ENCODE data around the gene CATSPERD. TPM values are rescaled to one million over a fixed set of nuclear protein-coding genes. Genes with fewer than 3 reads are reported as not detected.
"Not testable (repeated sequence)": the region's sequence is repeated elsewhere in the genome, so short reads cannot be mapped to it uniquely, and the experiment has no call there.

Gene CATSPERD
- total RNA-seq, 6 experiments from 2014 or later, result not detected

DNA sequence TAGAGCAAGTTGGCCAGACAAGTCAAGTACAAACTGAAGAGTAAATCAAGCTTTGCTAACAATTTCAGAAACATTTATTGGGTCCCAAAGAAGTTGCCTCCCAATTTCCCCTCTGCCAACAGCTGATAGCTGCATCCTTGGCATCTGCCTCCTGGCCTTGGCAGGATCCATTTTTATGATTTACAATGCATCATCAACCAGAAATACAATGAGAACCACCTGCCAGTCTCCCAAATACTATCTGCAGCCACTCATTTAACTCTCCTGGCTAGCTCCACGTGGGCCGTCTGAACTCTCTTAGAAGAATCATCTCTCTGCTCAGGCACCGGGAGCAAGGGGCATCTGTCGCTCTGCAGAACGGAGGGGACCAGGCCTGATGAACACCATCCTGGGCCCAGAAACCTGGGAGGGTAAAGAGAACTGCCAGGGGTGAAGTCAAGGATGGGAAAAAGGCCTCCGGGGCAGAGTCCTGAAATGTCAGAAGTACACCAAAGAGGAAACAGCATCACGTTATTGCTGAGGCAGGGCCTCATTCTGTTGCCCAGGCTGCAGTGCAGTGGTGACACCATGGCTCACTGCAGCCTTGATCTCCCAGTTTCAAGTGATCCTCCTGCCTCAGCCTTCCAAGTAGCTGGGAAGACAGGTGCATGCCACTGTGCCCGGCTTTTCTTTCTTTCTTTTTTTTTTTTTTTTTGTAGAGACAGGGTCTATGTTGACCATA is 3.1 kb upstream of the CATSPERD start:
- no peaks in the 10 kb centered on the region for H3K9me3 Mint-ChIP-seq
- peaks cover 4% of the 10 kb centered on the region for H3K27me3 Mint-ChIP-seq (ENCODE audit: insufficient read depth)
- TF ChIP-seq, protein P1, sequence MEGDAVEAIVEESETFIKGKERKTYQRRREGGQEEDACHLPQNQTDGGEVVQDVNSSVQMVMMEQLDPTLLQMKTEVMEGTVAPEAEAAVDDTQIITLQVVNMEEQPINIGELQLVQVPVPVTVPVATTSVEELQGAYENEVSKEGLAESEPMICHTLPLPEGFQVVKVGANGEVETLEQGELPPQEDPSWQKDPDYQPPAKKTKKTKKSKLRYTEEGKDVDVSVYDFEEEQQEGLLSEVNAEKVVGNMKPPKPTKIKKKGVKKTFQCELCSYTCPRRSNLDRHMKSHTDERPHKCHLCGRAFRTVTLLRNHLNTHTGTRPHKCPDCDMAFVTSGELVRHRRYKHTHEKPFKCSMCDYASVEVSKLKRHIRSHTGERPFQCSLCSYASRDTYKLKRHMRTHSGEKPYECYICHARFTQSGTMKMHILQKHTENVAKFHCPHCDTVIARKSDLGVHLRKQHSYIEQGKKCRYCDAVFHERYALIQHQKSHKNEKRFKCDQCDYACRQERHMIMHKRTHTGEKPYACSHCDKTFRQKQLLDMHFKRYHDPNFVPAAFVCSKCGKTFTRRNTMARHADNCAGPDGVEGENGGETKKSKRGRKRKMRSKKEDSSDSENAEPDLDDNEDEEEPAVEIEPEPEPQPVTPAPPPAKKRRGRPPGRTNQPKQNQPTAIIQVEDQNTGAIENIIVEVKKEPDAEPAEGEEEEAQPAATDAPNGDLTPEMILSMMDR (IDR thresholded peaks at IDR 0.05), result no peak
- H3K4me3 Mint-ChIP-seq, result peak overlapping the region; percentile 97
- DNase-seq, result no peak
- H3K36me3 Mint-ChIP-seq (ENCODE audit: low read depth), result peaks cover 12% of the 10 kb centered on the region; the same call in 1 of the 2 replicates
- peaks cover 27% of the 10 kb centered on the region for H3K4me1 Mint-ChIP-seq (ENCODE audit: low read depth)
- H3K27ac Mint-ChIP-seq, result peak overlapping the region; percentile 99

DNA sequence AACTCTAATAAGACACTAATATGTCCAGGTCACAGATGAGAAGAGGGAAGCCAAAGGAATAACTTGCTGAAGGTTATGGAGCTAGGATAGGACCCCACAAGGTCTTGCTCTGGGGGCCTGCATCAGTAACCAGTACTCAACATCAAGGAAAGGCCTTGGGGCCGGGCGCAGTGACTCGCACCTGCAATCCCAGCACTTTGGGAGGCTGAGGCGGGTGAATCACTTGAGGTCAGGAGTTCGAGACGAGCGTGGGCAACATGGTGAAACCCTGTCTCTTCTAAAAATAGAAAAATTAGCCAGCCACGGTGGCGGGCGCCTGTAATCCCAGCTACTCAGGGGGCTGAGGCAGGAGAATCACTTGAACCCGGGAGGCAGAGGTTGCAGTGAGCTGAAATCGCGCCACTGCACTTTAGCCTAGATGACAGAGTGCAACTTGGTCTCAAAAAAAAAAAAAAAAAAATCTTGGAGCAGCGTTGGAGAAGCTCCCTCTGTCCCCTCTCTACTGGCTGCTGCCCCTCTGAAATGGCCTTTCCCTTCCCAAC is 2.3 kb upstream of the CATSPERD start:
- TF ChIP-seq, protein P1 (IDR thresholded peaks at IDR 0.05), result no peak

DNA sequence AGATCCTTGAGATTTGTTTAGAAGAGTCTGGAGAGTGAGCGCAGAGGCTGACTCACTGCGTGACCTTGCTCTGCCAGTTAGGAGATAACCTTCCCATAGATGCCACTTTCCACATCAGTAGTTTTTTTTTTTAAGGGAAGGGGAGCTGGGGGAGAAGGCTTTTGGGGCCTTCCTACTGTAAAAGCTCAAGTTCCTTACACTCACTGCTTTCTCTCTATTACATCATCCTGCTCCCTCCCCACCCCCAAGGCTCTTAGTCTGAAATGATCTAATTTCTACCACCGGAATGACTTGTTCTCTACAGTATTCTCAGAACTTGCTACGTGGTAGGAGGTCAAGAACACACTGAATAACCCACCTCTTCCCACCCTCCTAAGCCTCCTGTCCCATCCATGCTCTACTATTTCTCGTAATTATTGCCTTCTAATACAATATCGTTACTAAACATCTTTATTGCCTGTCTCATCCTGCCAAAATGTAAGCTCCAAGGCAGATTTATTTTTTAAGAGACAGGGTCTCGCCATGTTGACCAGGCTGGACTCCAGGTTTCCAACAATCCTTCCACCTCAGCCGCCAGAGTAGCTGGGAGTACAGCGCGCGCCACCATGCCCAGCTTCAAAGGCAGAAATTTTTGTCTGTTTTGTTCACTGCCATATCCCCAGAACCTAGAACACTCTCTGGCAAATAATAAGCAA is 1.7 kb upstream of the CATSPERD start:
- H3K9me3 Mint-ChIP-seq, result no peaks in the 10 kb centered on the region
- TF ChIP-seq, protein P1 (IDR thresholded peaks at IDR 0.05), result no peak

More for the DNA sequence above, 2.3 kb upstream of the CATSPERD start:
- Mint-ChIP-seq H3K36me3 (ENCODE audit: low read depth) (peaks cover 12% of the 10 kb centered on the region; the same call in 1 of the 2 replicates), H3K27me3 (ENCODE audit: insufficient read depth) (peaks cover 3% of the 10 kb centered on the region), H3K9me3 (no peaks in the 10 kb centered on the region), H3K4me1 (ENCODE audit: low read depth) (peaks cover 27% of the 10 kb centered on the region), H3K27ac (peak overlapping the region; percentile 99), H3K4me3 (peak overlapping the region; percentile 97)
- DNase-seq, result peak; percentile 50

DNA sequence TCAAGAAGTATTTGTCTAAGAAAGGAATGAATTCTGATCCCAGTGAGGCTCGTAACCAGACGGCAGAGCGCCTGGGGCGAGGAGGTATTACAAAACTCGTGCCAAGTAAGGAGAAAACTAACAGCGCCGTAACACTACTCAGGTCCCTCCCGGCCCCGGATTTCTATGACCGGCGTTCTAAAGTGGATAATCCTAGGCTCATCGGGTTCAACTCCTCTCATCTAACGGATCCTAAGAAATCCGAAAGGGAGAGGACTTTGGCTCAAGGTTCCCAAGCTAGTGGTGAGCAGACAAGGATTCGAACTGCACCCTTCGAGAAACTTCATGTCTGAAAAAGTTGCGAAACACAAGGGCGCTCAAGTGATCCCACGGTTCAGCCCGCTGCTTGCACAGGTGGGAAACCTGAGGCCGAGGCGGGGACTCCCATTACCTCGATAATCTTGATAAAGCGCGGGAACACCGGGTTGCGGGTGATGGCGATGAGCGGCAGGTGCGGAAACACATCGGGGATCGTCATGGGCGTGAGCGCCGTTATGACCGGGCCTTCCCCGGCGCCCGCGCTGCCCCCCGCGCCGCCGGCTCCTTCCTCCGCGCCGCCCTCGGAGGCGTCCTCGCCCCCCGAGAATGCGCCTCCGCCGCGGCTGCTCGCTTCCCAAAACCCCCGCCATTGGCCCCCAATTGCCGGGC is 1.0 kb upstream of the CATSPERD start:
- peak overlapping the region; percentile 97 for H3K4me3 Mint-ChIP-seq
- H3K27ac Mint-ChIP-seq, result peak overlapping the region; percentile 99
- H3K27me3 Mint-ChIP-seq (ENCODE audit: insufficient read depth), result peaks cover 3% of the 10 kb centered on the region
- DNase-seq, result peak; percentile 29
- H3K4me1 Mint-ChIP-seq (ENCODE audit: low read depth), result peaks cover 27% of the 10 kb centered on the region
- no peaks in the 10 kb centered on the region for H3K9me3 Mint-ChIP-seq
- peaks cover 12% of the 10 kb centered on the region; the same call in 1 of the 2 replicates for H3K36me3 Mint-ChIP-seq (ENCODE audit: low read depth)
- TF ChIP-seq, protein P1 (IDR thresholded peaks at IDR 0.05), result no peak

More for the DNA sequence above, 1.7 kb upstream of the CATSPERD start:
- H3K4me1 Mint-ChIP-seq (ENCODE audit: low read depth), result peaks cover 27% of the 10 kb centered on the region
- peak; percentile 63 for DNase-seq
- H3K36me3 Mint-ChIP-seq (ENCODE audit: low read depth), result peaks cover 12% of the 10 kb centered on the region; the same call in 1 of the 2 replicates
- H3K4me3 Mint-ChIP-seq, result peak overlapping the region; percentile 97
- H3K27me3 Mint-ChIP-seq (ENCODE audit: insufficient read depth), result peaks cover 3% of the 10 kb centered on the region
- H3K27ac Mint-ChIP-seq, result peak overlapping the region; percentile 99

DNA sequence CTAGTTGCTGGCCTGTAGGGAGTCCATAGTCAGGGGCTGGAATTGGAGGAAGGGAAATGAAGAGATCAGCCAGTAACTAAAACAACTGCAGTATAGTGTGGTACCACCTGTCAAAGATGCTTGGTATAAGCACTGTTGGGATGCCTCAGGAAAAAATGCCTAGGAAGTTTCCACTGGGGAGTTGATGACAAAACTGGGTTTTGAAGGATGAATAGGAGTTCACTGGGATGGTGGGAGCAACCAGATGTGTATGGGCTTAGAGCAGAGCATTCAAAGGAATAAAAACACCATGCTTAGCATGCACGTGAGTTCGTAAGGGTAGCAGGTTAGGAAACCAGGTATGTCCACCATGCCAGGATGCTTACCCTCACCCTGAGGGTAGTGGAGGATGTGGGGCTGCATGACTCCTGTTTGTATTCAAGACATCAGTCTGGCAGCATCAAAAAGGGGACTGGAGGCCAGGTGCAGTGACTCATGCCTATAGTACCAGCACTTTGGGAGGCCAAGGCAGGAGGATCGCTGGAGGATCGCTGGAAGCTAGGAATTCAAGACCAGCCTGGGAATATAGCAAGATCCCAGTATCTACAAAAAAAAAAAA is 7.1 kb downstream of the CATSPERD start:
- Mint-ChIP-seq H3K36me3 (ENCODE audit: low read depth) (no peaks in the 10 kb centered on the region), H3K4me3 (no peak overlapping the region), H3K27ac (no peak overlapping the region), H3K4me1 (ENCODE audit: low read depth) (no peaks in the 10 kb centered on the region), H3K9me3 (peaks cover 4% of the 10 kb centered on the region; the same call in 1 of the 2 replicates), H3K27me3 (ENCODE audit: insufficient read depth) (peaks cover 3% of the 10 kb centered on the region)
- TF ChIP-seq, protein P1 (IDR thresholded peaks at IDR 0.05), result no peak
- DNase-seq, result no peak

DNA sequence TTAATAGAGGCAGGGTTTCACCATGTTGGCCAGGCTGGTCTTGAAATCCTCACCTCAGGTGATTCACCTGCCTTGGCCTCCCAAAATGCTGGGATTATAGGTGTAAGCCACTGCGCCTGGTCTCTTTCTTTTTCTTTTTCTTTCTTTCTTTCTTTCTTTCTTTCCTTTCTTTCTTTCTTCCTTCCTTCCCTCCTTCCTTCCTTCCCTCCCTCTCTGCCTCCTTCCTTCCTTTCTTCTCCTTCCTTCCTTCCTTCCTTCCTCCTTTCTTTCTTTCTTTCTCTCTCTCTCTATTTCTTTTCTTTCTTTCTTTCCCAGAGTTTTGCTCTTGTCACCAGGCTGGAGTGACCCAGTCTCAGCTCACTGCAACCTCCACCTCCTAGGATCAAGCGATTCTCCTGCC is 12.7 kb downstream of the CATSPERD start:
- H3K4me3 Mint-ChIP-seq; DNase-seq; H3K27me3 Mint-ChIP-seq (ENCODE audit: insufficient read depth); H3K4me1 Mint-ChIP-seq (ENCODE audit: low read depth); H3K27ac Mint-ChIP-seq; H3K36me3 Mint-ChIP-seq (ENCODE audit: low read depth); H3K9me3 Mint-ChIP-seq: not testable (repeated sequence)
